SK-N-SH treated with all-trans-retinoic acid at 6 μM for 48 hours (cell line): Measurements from ENCODE around the gene SBF2.
"Not testable (repeated sequence)": the region's sequence is repeated elsewhere in the genome, so short reads cannot be mapped to it uniquely, and the experiment has no call there.

ENCODE experiments used
- ATAC-seq: fragments of 200-7000 bp; cut with Tn5 transposase; 3 replicates; pipeline ENCODE4 v1.9.1; 2020; ENCODE audit warnings: mild to moderate bottlenecking, moderate library complexity
- ARNTL ChIP-seq: fragments of 450-650 bp; formaldehyde crosslinking; IDR thresholded peaks from 2 replicates; pipeline ENCODE4 v1.5.0; 2020; ENCODE audit warnings: low read depth, mild to moderate bottlenecking, moderate library complexity, borderline replicate concordance
- BACH2 ChIP-seq: fragments of 250-450 bp; sonication (Bioruptor Pico); IDR thresholded peaks from 2 replicates; pipeline ENCODE4 v1.9.0; 2021; ENCODE audit warnings: mild to moderate bottlenecking, borderline replicate concordance
- CSDC2 ChIP-seq: fragments of 250-450 bp; sonication (Bioruptor Pico); IDR thresholded peaks from 2 replicates; pipeline ENCODE4 v1.5.0; 2020; ENCODE audit warnings: mild to moderate bottlenecking, moderate library complexity
- ESRRG ChIP-seq: fragments of 250-450 bp; sonication (Bioruptor Pico); IDR thresholded peaks from 2 replicates; pipeline ENCODE4 v1.6.1; 2021; ENCODE audit warnings: mild to moderate bottlenecking
- GLIS3 ChIP-seq: fragments of 250-450 bp; sonication (Bioruptor Pico); IDR thresholded peaks from 2 replicates; pipeline ENCODE4 v1.5.0; 2020; ENCODE audit warnings: mild to moderate bottlenecking, moderate library complexity
- ISL1 ChIP-seq: fragments of 250-450 bp; sonication (Bioruptor Pico); IDR thresholded peaks from 2 replicates; pipeline ENCODE4 v2.1.2; 2022; ENCODE audit warnings: mild to moderate bottlenecking, moderate library complexity
- OSR1 ChIP-seq: fragments of 250-450 bp; sonication (Bioruptor Pico); IDR thresholded peaks from 2 replicates; pipeline ENCODE4 v1.8.0; 2022; ENCODE audit warnings: moderate library complexity, mild to moderate bottlenecking, inconsistent platforms
- PPARA ChIP-seq: fragments of 250-450 bp; sonication (Bioruptor Pico); IDR thresholded peaks from 2 replicates; pipeline ENCODE4 v1.5.0; 2020; ENCODE audit warnings: mild to moderate bottlenecking, borderline replicate concordance
- RARB ChIP-seq: fragments of 250-450 bp; sonication (Bioruptor Pico); IDR thresholded peaks from 2 replicates; pipeline ENCODE4 v1.8.0; 2021; ENCODE audit warnings: mild to moderate bottlenecking, moderate library complexity
- SNAI2 ChIP-seq: fragments of 250-450 bp; sonication (Bioruptor Pico); IDR thresholded peaks from 2 replicates; pipeline ENCODE4 v1.5.0; 2020; ENCODE audit warnings: mild to moderate bottlenecking, moderate library complexity
- TCF4 ChIP-seq: fragments of 250-450 bp; sonication (Bioruptor Pico); IDR thresholded peaks from 2 replicates; pipeline ENCODE4 v1.8.0; 2021; ENCODE audit warnings: mild to moderate bottlenecking, moderate library complexity, borderline replicate concordance
- TOX ChIP-seq: fragments of 250-450 bp; sonication (Bioruptor Pico); IDR thresholded peaks from 2 replicates; pipeline ENCODE4 v1.8.0; 2021; ENCODE audit warnings: mild to moderate bottlenecking, moderate library complexity, borderline replicate concordance
- ZFP3 ChIP-seq: fragments of 250-450 bp; sonication (Bioruptor Pico); IDR thresholded peaks from 2 replicates; pipeline ENCODE4 v1.5.0; 2020; ENCODE audit warnings: mild to moderate bottlenecking, moderate library complexity
- ZFP30 ChIP-seq: fragments of 450-650 bp; formaldehyde crosslinking; IDR thresholded peaks from 2 replicates; pipeline ENCODE4 v1.5.0; 2022; ENCODE audit warnings: mild to moderate bottlenecking, moderate library complexity
- ZNF70 ChIP-seq: fragments of 450-650 bp; formaldehyde crosslinking; IDR thresholded peaks from 2 replicates; pipeline ENCODE4 v1.5.0; 2020; ENCODE audit warnings: mild to moderate bottlenecking, moderate library complexity
- TF ChIP-seq, protein P1 (sequence below): fragments of 250-450 bp; sonication (Bioruptor Pico); IDR thresholded peaks from 2 replicates; pipeline ENCODE4 v1.5.1; 2020; ENCODE audit warnings: low read depth, mild to moderate bottlenecking, moderate library complexity
- TF ChIP-seq, protein P2 (sequence below): fragments of 250-450 bp; sonication (Bioruptor Pico); IDR thresholded peaks from 2 replicates; pipeline ENCODE4 v1.8.0; 2021; ENCODE audit warnings: low read depth, mild to moderate bottlenecking, moderate library complexity, borderline replicate concordance
- TF ChIP-seq, protein P3 (sequence below): fragments of 250-450 bp; sonication (Bioruptor Pico); IDR thresholded peaks from 2 replicates; pipeline ENCODE4 v1.5.0; 2020; ENCODE audit warnings: mild to moderate bottlenecking, moderate library complexity
- TF ChIP-seq, protein P4 (sequence below): fragments of 250-450 bp; sonication (Bioruptor Pico); IDR thresholded peaks from 2 replicates; pipeline ENCODE4 v1.5.1; 2021; ENCODE audit warnings: mild to moderate bottlenecking, moderate library complexity

SBF2 gene

DNA sequence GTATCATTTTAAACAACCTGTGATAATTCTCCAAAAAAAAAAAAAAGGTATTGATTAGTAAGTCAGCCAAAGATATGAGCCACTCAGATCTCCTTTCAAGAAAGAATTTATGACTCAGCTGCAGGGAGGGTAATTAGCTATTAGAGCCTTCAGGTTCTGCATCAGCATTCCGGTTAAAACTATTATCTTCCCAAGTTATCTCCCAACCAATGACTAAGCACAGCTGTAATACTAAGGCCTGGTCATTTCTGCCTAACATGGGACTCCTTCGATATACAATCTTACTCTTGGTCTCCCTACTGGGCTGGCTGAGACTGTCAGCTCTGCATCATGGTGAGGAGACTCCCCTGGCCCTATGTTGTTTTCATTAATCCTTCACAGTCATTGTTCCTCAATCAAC lies 60.4 kb downstream of the SBF2 start:
- peak; percentile 89 for ATAC-seq
- TF ChIP-seq ISL1 (CRISPR knock-in tag) (peak; percentile 60), ESRRG (CRISPR knock-in tag) (no peak)

DNA sequence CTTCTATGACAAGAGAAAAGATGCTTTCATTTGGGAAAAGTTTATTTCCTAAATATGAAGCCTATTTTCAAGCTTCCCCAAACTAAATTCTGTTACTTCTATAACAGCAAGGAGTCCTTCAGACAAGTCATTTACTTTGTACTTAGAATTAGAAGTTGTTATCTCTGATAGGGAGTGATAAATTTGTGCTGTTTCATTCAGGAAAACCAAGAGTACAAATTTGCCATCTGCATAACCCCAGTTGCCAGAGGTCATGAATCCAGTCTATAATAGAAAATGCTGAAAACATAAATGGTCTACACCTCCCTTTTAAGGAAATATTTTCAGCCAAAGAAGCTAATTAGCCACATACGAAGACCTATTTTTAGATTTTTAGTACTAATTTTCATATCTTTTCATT lies 61.3 kb downstream of the SBF2 start:
- ATAC-seq, result no peak
- TF ChIP-seq OSR1 (no peak), ZFP30 (CRISPR knock-in tag) (no peak), RARB (CRISPR knock-in tag) (no peak), ZNF70 (no peak), ISL1 (CRISPR knock-in tag) (no peak), GLIS3 (CRISPR knock-in tag) (no peak), BACH2 (no peak)
- TF ChIP-seq, protein P1, sequence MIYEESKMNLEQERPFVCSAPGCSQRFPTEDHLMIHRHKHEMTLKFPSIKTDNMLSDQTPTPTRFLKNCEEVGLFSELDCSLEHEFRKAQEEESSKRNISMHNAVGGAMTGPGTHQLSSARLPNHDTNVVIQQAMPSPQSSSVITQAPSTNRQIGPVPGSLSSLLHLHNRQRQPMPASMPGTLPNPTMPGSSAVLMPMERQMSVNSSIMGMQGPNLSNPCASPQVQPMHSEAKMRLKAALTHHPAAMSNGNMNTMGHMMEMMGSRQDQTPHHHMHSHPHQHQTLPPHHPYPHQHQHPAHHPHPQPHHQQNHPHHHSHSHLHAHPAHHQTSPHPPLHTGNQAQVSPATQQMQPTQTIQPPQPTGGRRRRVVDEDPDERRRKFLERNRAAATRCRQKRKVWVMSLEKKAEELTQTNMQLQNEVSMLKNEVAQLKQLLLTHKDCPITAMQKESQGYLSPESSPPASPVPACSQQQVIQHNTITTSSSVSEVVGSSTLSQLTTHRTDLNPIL (CRISPR knock-in tag), result no peak

DNA sequence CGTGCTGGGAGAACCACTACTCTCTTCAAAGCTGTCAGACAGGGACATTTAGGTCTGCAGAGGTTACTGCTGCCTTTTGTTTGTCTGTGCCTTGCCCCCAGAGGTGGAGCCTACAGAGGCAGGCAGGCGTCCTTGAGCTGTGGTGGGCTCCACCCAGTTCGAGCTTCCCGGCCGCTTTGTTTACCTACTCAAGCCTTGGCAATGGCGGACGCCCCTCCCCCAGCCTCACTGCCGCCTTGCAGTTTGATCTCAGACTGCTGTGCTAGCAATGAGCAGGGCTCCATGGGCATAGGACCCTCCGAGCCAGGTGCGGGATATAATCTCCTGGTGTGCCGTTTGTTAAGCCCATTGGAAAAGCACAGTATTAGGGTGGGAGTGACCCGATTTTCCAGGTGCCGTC lies 62.2 kb downstream of the SBF2 start:
- ATAC-seq, result not testable (repeated sequence)

DNA sequence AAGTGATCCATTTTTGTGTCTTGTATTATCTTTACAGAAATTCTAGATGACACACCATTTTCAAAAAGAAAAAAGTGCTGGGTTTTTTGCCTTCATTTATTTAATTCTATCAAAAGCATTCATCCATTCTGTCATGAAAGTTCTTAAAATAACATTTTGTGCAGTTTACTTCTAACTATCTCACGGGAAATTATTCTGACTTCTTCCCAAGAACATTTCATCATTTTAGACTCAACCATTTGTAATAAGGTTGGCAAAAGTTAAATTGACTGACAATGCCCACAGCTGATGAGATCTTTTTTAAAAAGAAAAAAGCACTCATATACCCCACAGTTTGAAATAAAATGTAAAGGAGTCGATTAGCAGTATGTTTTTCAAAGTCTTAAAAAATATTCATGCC lies 68.5 kb downstream of the SBF2 start:
- TF ChIP-seq, protein P2, sequence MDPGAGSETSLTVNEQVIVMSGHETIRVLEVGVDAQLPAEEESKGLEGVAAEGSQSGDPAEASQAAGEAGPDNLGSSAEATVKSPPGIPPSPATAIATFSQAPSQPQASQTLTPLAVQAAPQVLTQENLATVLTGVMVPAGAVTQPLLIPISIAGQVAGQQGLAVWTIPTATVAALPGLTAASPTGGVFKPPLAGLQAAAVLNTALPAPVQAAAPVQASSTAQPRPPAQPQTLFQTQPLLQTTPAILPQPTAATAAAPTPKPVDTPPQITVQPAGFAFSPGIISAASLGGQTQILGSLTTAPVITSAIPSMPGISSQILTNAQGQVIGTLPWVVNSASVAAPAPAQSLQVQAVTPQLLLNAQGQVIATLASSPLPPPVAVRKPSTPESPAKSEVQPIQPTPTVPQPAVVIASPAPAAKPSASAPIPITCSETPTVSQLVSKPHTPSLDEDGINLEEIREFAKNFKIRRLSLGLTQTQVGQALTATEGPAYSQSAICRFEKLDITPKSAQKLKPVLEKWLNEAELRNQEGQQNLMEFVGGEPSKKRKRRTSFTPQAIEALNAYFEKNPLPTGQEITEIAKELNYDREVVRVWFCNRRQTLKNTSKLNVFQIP (CRISPR knock-in tag), result no peak
- TF ChIP-seq ZNF70 (no peak), BACH2 (no peak)
- no peak for ATAC-seq

DNA sequence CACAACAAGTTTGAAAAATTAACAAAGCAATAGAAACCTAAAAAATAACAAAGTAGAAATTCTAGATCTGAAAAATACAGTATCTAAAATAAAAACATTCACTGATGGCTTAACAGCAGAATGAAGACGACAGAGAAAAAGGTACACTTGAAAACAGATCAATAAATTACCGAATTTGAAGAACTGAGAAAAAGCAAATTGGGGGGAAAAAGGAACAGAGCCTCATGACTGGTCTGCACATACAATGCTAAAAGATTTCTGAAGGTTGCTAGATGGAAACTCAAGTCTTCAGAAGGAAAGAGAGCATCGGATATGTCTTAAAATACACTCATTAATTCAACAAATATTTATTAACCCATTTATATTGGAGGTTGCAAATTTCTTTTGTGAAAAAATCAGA lies 71.6 kb downstream of the SBF2 start:
- TF ChIP-seq ISL1 (CRISPR knock-in tag), result no peak
- TF ChIP-seq BACH2, result no peak
- no peak for TF ChIP-seq SNAI2 (CRISPR knock-in tag)
- TF ChIP-seq, protein P1 (CRISPR knock-in tag), result no peak
- no peak for TF ChIP-seq ARNTL (CRISPR knock-in tag)
- no peak for TF ChIP-seq RARB (CRISPR knock-in tag)
- no peak for TF ChIP-seq TOX (CRISPR knock-in tag)
- TF ChIP-seq, protein P3, sequence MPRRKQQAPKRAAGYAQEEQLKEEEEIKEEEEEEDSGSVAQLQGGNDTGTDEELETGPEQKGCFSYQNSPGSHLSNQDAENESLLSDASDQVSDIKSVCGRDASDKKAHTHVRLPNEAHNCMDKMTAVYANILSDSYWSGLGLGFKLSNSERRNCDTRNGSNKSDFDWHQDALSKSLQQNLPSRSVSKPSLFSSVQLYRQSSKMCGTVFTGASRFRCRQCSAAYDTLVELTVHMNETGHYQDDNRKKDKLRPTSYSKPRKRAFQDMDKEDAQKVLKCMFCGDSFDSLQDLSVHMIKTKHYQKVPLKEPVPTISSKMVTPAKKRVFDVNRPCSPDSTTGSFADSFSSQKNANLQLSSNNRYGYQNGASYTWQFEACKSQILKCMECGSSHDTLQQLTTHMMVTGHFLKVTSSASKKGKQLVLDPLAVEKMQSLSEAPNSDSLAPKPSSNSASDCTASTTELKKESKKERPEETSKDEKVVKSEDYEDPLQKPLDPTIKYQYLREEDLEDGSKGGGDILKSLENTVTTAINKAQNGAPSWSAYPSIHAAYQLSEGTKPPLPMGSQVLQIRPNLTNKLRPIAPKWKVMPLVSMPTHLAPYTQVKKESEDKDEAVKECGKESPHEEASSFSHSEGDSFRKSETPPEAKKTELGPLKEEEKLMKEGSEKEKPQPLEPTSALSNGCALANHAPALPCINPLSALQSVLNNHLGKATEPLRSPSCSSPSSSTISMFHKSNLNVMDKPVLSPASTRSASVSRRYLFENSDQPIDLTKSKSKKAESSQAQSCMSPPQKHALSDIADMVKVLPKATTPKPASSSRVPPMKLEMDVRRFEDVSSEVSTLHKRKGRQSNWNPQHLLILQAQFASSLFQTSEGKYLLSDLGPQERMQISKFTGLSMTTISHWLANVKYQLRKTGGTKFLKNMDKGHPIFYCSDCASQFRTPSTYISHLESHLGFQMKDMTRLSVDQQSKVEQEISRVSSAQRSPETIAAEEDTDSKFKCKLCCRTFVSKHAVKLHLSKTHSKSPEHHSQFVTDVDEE (CRISPR knock-in tag), result no peak
- TF ChIP-seq ZFP3 (CRISPR knock-in tag), result no peak
- no peak for TF ChIP-seq ZFP30 (CRISPR knock-in tag)
- no peak for TF ChIP-seq GLIS3 (CRISPR knock-in tag)
- TF ChIP-seq OSR1, result no peak
- no peak for TF ChIP-seq TCF4 (CRISPR knock-in tag)
- no peak for TF ChIP-seq PPARA (CRISPR knock-in tag)
- TF ChIP-seq ZNF70, result no peak
- no peak for TF ChIP-seq CSDC2 (CRISPR knock-in tag)
- no peak for ATAC-seq

DNA sequence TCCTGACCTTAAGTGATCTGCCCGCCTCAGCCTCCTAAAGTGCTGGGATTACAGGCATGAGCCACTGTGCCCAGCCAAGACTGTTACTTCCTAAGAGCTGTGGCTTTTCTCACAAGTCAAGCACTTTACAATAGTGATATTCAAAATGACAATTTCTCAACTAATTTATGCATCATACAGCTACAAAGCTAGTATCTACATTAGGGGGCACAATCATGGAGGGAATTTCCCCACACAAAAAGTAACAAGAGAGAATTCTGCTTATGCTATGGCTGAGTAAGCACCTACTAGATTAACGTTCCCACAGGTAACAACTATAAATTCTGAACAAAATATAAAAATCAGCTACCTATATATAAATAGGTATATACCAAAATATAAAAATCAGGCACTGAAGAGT lies 72.7 kb downstream of the SBF2 start:
- no peak for ATAC-seq
- TF ChIP-seq OSR1 (no peak), PPARA (CRISPR knock-in tag) (no peak), ARNTL (CRISPR knock-in tag) (no peak), ISL1 (CRISPR knock-in tag) (no peak), TCF4 (CRISPR knock-in tag) (no peak), TOX (CRISPR knock-in tag) (no peak)
- TF ChIP-seq, protein P4, sequence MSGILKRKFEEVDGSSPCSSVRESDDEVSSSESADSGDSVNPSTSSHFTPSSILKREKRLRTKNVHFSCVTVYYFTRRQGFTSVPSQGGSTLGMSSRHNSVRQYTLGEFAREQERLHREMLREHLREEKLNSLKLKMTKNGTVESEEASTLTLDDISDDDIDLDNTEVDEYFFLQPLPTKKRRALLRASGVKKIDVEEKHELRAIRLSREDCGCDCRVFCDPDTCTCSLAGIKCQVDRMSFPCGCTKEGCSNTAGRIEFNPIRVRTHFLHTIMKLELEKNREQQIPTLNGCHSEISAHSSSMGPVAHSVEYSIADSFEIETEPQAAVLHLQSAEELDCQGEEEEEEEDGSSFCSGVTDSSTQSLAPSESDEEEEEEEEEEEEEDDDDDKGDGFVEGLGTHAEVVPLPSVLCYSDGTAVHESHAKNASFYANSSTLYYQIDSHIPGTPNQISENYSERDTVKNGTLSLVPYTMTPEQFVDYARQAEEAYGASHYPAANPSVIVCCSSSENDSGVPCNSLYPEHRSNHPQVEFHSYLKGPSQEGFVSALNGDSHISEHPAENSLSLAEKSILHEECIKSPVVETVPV, result no peak
- TF ChIP-seq, all 23 proteins: peak for 0
